GM12873 (cell line): Measurements from ENCODE around the gene IFT88.

Source experiments
- CTCF ChIP-seq: IDR thresholded peaks from 2 replicates; pipeline ENCODE4 v1.5.1; 2012; ENCODE audit warnings: low read depth, mild to moderate bottlenecking, moderate library complexity, low read length, control low read depth; ENCODE audit not compliant: insufficient read depth; ENCODE audit errors: missing control alignments

Gene IFT88

GRCh38 chr13:20633802-20634201 lies 66.8 kb downstream of the IFT88 start:
- no peak for TF ChIP-seq CTCF

GRCh38 chr13:20636079-20636478 lies 69.1 kb downstream of the IFT88 start:
- no peak for TF ChIP-seq CTCF

GRCh38 chr13:20637811-20638210 lies 70.9 kb downstream of the IFT88 start:
- no peak for TF ChIP-seq CTCF

GRCh38 chr13:20647758-20648157 lies 80.8 kb downstream of the IFT88 start:
- TF ChIP-seq CTCF = no peak

- TF ChIP-seq CTCF = no peak
These were observed 86.0 kb downstream of the IFT88 start for GRCh38 chr13:20652946-20653345.

GRCh38 chr13:20654156-20654555 lies 87.2 kb downstream of the IFT88 start:
- no peak for TF ChIP-seq CTCF

- TF ChIP-seq CTCF = no peak
These were observed 91.6 kb downstream of the IFT88 start for GRCh38 chr13:20658451-20659040.

GRCh38 chr13:20664351-20664750 lies 97.4 kb downstream of the IFT88 start:
- TF ChIP-seq CTCF = no peak
